Rectal smooth muscle tissue (tissue), 1 donor: Measurements from ENCODE around the gene NVL.

Experiments
- H3K27ac ChIP-seq: one replicate; pipeline ENCODE4 v1.7.0; 2013; ENCODE audit warnings: low read depth, low read length, inconsistent platforms
- H3K27me3 ChIP-seq: one replicate; pipeline ENCODE4 v1.7.0; 2013; ENCODE audit warnings: low read length; ENCODE audit not compliant: control insufficient read depth, insufficient read depth
- H3K36me3 ChIP-seq: one replicate; pipeline ENCODE4 v1.7.0; 2013; ENCODE audit warnings: low read length; ENCODE audit not compliant: control insufficient read depth, insufficient read depth
- H3K4me1 ChIP-seq: one replicate; pipeline ENCODE4 v1.7.0; 2013; ENCODE audit warnings: low read length; ENCODE audit not compliant: control insufficient read depth, insufficient read depth
- H3K4me3 ChIP-seq: one replicate; pipeline ENCODE4 v1.7.0; 2013; ENCODE audit warnings: low read length
- H3K9ac ChIP-seq: one replicate; pipeline ENCODE4 v1.7.0; 2013; ENCODE audit warnings: low read length

NVL gene

GRCh38 chr1:224266915-224267856 lies 62.8 kb downstream of the NVL start:
- no peak overlapping the region for H3K27ac ChIP-seq
- H3K9ac ChIP-seq = no peak overlapping the region
- H3K36me3 ChIP-seq = no peaks in the 10 kb centered on the region
- no peaks in the 10 kb centered on the region for H3K27me3 ChIP-seq
- H3K4me3 ChIP-seq = no peak overlapping the region
- H3K4me1 ChIP-seq = no peaks in the 10 kb centered on the region

- Histone ChIP-seq H3K36me3 (no peaks in the 10 kb centered on the region), H3K4me1 (no peaks in the 10 kb centered on the region), H3K4me3 (no peak overlapping the region)
Measured at GRCh38 chr1:224266105-224266914, 63.7 kb downstream of the NVL start.

GRCh38 chr1:224264321-224264720 lies 65.7 kb downstream of the NVL start:
- Histone ChIP-seq H3K27ac (no peak overlapping the region), H3K4me1 (no peaks in the 10 kb centered on the region), H3K36me3 (no peaks in the 10 kb centered on the region)

More at GRCh38 chr1:224266105-224266914, 63.7 kb downstream of the NVL start:
- H3K27ac ChIP-seq = no peak overlapping the region
- no peaks in the 10 kb centered on the region for H3K27me3 ChIP-seq
- H3K9ac ChIP-seq = no peak overlapping the region

GRCh38 chr1:224262373-224263054 lies 67.5 kb downstream of the NVL start:
- H3K27me3 ChIP-seq = no peaks in the 10 kb centered on the region
- H3K9ac ChIP-seq = no peak overlapping the region
- no peaks in the 10 kb centered on the region for H3K4me1 ChIP-seq
- H3K36me3 ChIP-seq = no peaks in the 10 kb centered on the region
- no peak overlapping the region for H3K27ac ChIP-seq
- H3K4me3 ChIP-seq = no peak overlapping the region

More at GRCh38 chr1:224264321-224264720, 65.7 kb downstream of the NVL start:
- Histone ChIP-seq H3K9ac (no peak overlapping the region), H3K4me3 (no peak overlapping the region), H3K27me3 (no peaks in the 10 kb centered on the region)

- no peak overlapping the region for H3K4me3 ChIP-seq
- no peak overlapping the region for H3K27ac ChIP-seq
- H3K4me1 ChIP-seq = no peaks in the 10 kb centered on the region
- no peaks in the 10 kb centered on the region for H3K27me3 ChIP-seq
- no peaks in the 10 kb centered on the region for H3K36me3 ChIP-seq
- no peak overlapping the region for H3K9ac ChIP-seq
Measured at GRCh38 chr1:224259986-224260385, 70.0 kb downstream of the NVL start.

- no peak overlapping the region for H3K27ac ChIP-seq
- H3K9ac ChIP-seq = no peak overlapping the region
- no peaks in the 10 kb centered on the region for H3K4me1 ChIP-seq
- H3K4me3 ChIP-seq = no peak overlapping the region
- H3K36me3 ChIP-seq = no peaks in the 10 kb centered on the region
- no peaks in the 10 kb centered on the region for H3K27me3 ChIP-seq
Measured at GRCh38 chr1:224258351-224258750, 71.6 kb downstream of the NVL start.

GRCh38 chr1:224256640-224257039 lies 73.3 kb downstream of the NVL start:
- Histone ChIP-seq H3K4me3 (no peak overlapping the region), H3K9ac (no peak overlapping the region)

GRCh38 chr1:224253721-224254120 lies 76.3 kb downstream of the NVL start:
- H3K9ac ChIP-seq = no peak overlapping the region
- peaks cover under 1% of the 10 kb centered on the region for H3K36me3 ChIP-seq
- no peak overlapping the region for H3K27ac ChIP-seq
- H3K27me3 ChIP-seq = no peaks in the 10 kb centered on the region
- H3K4me3 ChIP-seq = no peak overlapping the region
- H3K4me1 ChIP-seq = no peaks in the 10 kb centered on the region

More at GRCh38 chr1:224256640-224257039, 73.3 kb downstream of the NVL start:
- Histone ChIP-seq H3K36me3 (no peaks in the 10 kb centered on the region), H3K4me1 (no peaks in the 10 kb centered on the region), H3K27ac (no peak overlapping the region), H3K27me3 (no peaks in the 10 kb centered on the region)

GRCh38 chr1:224252479-224252878 lies 77.5 kb downstream of the NVL start:
- Histone ChIP-seq H3K27ac (no peak overlapping the region), H3K36me3 (peaks cover 3% of the 10 kb centered on the region), H3K27me3 (no peaks in the 10 kb centered on the region), H3K4me1 (no peaks in the 10 kb centered on the region), H3K4me3 (no peak overlapping the region), H3K9ac (no peak overlapping the region)

- Histone ChIP-seq H3K36me3 (peaks cover 3% of the 10 kb centered on the region), H3K4me3 (no peak overlapping the region), H3K4me1 (no peaks in the 10 kb centered on the region), H3K9ac (no peak overlapping the region), H3K27ac (no peak overlapping the region), H3K27me3 (no peaks in the 10 kb centered on the region)
Measured at GRCh38 chr1:224251741-224252146, 78.2 kb downstream of the NVL start.

GRCh38 chr1:224245188-224245587 lies 84.8 kb downstream of the NVL start:
- Histone ChIP-seq H3K9ac (no peak overlapping the region), H3K36me3 (peaks cover 3% of the 10 kb centered on the region), H3K4me3 (no peak overlapping the region), H3K27me3 (no peaks in the 10 kb centered on the region), H3K4me1 (no peaks in the 10 kb centered on the region), H3K27ac (no peak overlapping the region)

GRCh38 chr1:224238756-224239155 lies 91.2 kb downstream of the NVL start:
- H3K4me1 ChIP-seq = no peaks in the 10 kb centered on the region
- no peak overlapping the region for H3K27ac ChIP-seq
- H3K4me3 ChIP-seq = no peak overlapping the region
- no peak overlapping the region for H3K9ac ChIP-seq
- peaks cover 7% of the 10 kb centered on the region for H3K36me3 ChIP-seq
- no peaks in the 10 kb centered on the region for H3K27me3 ChIP-seq
